Endometrium (tissue), 2 donors: ENCODE data around the gene DUSP7.

Experiments used
- FAIRE-seq: peaks from 2 replicates; lab custom pipeline; 2012; peaks lifted over from hg19 to GRCh38; lab: Jason Lieb, UNC
- donor health status: control.
- donor health status: control.

DUSP7 gene

DNA sequence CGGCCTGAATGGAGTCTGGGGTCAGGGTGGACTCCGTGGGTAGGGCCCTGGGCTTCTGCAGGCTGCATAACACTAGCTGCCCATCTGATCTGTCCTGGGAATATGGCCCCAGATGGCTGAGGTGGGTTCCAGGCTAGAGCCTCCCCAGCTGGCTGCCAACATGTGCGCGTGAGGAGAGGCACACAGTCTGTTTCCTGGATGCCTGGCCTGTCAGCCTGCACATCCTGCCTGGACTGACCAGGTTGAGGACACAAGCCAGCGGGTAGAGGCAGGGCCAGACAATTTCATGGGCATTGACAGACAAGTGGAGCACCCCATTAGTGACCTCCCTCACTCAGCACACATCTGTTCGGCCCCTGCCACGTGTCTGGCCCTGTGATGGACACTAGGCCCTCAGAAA, 30.9 kb downstream of the DUSP7 start:
- FAIRE-seq, result no peak

DNA sequence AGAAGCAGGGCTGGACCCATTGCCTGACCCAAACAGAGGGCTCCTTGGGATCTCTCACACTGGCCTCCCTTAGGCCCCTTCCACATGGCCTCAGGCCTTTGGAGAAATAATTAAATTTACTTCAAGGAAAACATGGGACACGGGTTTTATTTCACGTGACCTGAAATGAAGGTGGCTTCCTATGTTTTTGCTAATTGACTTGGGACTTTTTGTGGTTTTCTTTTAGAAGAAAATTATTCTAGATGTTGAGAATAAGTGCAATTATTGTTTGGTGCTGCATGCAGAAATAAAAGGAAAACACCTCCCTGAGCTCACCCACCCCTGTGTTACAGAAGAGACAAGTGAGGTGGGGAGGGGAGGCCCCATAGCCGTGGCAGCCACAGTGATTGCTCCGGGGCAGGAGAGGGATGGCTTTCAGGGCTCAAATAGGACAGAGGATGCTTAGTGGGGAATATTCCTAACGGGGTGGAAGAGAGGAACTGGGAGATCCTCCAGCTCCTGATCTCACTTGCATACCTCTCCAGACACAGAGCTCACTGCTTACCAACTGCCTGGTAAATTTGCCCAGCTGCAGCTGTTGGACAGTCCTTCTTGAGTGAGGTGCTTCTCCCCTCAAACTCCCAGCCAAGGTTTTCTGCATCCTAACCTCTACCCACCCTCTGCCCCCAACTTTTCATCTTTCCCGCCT, 31.5 kb downstream of the DUSP7 start:
- no peak for FAIRE-seq

DNA sequence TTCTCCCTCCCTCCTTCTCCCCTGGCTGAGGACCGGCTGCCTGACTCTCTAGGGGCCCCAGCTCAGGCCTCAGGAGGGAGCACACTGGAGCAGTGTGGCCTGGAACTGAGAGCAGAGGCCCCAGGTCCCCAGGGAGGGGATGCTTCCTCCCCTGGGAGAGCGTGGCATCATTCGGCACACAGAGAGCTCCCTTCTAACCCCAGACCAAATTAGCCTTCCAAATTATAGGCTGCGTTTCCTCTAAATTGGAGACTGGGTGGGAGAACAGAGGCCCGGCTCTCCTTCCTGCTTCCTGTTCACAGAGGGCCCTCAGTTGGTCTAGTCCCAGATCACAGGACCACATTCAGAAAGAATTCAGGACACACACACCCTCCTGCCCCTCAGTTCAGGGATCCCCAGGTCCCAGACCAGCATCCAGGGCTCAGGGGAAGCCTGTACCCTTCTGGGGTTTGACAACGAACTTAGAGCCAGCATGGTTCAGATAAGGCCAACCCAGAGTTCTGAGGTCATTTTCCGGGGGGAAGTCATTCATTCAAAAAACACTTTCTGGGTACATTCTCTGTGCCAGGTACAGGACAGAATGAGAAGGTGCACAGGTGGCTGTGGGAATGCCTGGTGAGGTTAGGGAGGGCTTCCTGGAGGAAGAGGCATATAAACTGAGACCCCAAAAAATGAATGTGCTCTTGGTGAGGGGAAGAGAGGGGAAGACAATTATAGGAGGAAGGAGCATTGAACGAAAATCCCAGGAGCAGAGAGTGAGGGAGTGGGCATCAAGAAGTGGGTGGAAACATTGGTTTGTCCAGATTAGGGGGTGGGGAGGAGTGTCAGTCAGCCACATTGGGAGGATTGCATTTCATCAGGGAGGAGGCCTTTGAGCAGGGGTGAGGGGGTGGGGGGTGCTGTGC, 32.3 kb downstream of the DUSP7 start:
- no peak for FAIRE-seq

DNA sequence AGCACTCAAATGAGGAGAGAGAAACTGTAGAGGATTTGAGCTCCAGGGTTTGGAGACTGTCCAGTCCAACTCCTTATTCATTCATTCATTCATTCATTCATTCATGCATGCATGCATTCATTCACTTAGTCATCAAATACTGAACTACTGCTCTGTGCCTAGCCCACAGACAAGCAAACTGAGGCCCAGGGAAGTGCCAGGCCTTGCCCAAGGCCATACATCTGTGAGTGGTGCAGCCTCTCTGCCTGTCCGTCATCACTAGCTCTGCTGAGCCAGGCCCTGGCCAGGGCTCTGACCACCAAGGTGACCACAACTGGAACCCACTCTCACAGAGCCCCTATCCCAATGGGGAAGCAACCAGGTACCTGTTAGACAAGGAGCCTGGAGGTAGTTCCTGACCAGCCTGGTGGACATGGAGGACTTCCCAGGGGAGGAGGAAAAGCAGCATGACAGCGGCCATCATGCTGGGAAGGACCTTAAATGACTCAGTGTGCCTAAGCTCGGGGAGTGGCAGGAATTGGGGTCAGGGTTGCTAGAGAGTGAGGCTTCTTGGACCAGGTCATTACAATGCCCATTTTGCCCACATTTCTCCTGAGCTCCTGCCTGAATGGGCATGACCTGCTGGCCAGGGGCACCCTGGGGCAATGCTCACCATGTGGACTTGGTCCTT, 33.1 kb downstream of the DUSP7 start:
- FAIRE-seq, result no peak

DNA sequence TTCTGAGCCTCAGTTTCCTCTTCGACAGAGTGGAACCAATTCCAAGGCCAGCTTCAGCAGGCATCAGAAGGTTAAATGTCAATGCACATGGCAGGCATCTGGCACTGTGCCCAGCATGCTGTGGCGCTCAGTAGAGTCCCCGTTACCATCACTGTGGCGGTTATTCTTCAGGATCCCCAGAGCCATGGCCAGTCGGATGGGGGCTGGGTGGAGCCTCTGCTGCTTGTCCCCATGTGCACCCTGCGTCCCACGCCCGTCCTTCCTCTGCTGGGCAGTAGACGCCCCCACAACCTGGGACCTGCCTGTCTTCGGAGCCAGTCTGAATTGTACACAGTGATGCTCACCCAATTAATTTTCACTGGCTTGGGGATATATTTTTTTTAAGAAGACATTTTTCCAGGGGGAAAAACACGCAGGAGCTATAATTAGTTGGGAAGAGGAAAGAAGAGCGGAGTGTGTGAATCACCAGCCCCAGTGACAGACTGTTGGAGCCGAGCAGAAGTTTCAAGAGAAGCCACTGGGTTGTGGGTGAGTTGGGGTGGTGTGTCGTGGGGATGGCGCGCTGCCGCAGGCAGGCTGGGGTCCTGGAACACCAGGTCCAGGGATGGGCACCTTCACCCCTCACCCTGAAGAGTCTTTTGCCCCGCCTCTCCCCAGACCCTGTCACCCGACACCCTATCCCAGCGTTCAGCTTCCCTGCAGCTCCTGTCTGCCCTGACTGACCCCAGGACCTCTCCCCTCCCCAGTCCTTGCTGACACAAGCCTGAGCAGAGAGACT, 33.9 kb downstream of the DUSP7 start:
- FAIRE-seq, result no peak

DNA sequence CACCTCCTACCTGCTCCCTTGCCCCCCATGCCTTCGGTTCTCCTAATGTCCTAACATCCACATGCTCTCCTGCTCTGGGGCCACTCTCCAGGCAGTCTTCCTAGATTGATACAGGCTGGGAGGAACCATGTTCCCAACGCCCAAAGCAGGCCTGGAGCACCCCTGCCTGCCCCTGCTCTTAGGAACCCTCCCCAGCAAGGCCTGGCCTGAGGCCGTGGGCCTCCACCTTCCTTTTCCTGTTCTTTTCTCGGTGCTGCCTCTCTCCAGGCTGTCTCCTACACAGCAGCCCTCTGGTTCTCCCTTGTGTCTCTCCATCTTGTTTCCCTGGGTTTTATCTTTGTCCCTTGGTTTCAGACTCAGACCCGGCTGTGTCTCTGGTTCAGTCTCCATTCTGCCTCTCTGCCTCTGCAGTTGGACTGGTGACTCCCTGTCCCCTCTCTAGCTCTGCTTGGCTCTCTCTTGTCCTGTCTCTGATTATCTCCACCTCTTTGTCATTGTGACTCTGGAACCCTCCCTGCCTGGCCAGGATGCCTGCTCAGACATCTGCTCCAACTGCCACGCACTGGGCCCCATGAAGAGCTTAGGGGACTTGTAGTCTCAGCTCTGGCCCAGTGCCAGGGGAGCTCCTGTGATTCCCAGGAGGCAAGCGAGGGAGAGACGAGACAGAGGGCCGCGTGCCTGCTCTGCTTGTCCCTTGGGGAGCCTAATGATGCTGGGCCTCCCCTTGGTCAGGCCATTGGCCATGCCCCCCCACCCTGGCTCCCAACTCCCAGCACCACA, 34.7 kb downstream of the DUSP7 start:
- no peak for FAIRE-seq

DNA sequence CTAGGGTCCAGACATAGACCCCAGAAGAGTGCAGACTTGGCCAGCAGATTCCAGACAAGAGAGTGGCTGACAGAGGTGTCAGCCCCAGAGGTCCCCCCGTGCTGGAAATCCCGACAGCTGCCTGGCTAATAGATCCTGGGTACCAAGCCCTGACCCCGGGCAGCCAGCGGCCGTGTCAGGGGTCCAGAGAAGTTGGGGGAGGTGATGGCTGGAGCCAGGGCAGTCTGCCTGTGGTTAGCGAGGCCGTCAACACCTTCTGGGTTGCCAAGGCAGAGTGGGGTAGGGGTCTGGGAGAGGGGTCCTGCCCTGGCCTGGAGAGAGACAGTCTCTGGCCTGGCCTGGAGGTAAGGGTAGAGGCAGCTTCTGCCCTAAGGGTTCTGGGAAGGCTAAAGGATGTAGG, 35.6 kb downstream of the DUSP7 start:
- no peak for FAIRE-seq

DNA sequence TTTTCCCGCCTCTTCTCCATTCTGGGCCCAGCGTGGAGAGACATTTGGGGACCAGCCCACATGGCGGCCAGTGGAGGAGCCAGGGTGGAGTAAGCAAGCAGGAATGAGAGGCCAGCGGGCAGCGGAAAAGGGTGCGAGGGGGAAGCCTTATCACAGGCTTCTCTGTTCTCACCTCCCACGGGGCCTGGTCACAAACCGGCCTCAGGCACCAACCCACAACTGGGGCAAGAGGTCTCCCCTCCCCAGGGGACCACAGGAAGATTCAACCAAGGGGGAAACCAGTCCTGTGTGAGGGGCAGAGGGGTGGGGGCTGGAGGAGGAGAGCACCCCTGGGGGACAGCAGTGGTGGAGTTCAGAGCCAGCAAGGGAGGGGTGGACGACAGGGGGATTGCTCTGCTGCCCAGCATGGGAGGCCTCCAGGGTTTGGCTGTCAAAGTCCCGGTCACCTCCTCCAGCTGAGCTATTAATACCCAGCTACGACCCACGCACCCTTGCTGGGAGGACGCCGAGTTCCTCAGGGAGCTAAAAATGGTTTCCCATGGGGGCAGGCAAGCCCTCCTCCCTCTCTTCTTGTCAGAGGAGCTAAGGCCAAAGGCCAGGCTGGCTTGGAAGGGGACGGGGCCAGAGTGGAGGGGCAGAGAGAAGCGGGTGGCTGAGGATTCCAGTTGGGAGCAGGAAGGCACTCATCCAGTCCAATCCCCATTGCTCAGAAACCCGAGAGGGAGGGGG, 36.9 kb downstream of the DUSP7 start:
- FAIRE-seq, result no peak

DNA sequence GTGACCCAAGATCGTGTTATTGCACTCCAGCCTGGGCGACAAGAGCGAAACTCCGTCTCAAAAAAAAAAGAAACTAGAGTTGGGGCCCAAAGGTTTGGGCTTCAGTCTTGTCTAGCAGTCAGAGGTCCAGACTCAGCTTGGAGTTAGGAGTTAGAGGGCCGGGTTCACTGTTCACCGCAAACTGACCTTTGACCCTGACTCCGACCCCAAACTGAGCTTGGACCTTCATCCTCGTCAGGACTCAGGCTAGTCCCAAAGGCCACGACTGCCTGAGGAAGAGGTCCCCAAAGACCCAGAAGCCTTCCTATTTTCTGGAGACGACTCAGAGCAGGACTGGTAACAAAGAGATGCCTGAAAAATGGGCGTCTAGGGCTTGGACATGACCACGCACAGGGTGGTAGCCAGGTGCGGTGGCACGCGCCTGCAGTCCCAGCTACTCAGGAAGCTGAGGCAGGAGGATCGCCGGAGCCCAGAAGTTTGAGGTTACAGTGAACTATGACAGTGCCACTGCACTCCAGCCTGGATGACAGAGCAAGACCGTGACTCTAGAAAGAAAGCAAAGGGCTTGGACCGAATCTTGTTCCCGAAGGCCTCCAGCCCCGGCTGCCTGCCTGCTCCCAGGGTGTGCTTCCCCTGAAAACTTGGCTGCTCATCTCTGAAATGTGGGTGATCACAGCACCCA, 37.9 kb downstream of the DUSP7 start:
- FAIRE-seq, result no peak

DNA sequence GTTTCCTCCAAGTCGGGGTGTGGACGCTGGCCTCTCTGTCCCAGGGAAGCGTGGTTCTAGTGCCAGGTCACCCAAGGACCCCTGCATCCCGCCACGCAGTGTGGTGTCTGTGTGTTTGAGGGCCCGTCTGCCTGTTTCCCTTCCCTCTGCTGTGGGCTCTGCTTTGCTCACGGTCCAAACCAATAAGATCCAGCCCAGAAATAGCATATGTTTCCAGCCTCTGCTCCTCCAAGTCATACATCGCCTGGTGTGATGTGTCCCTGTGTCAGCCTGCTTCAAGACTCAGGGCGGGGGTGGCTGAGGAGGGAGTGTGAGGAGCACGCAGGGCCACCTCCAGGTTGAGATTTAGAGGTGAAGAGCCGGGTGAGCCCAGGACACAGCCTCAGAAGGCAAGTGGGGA, 38.8 kb downstream of the DUSP7 start:
- FAIRE-seq, result no peak

DNA sequence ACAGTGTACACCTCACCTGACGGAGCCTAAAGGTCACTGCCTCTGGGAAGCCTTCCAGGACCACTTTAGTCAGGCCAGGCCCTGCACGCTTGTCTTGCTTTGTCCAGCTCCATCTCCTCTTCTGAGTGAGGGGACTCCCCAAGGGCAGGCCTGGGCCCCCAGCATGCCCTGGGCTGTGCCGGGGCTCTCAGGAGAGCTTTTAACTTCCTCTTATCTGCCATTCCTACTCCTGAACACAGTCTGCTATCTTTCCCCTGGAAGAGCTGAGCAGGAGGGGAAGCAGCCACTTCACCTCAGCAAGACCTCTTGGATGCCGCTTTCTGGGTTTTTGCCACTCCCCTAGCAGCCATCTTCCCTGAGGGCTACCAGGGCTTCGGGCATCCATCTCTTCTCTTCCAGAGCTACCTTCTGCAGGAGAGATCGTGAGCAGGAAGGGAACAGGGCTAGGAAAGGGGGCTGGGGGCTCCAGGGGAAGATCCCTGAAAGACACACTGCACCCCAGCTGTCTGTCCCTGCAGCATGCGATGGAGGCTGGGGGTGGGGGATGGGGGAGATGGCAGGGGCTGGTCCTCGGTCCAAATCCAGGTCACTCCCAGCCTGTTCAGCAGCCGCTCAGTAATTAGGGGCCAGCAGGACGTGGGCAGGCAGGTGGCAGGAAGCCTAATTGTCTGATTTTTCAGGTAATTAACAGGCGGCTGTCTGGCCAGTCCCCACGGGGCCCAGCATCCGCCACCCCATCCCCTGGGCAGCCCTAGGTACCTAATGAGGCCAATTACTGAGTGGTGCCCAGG, 40.7 kb downstream of the DUSP7 start:
- FAIRE-seq, result no peak

DNA sequence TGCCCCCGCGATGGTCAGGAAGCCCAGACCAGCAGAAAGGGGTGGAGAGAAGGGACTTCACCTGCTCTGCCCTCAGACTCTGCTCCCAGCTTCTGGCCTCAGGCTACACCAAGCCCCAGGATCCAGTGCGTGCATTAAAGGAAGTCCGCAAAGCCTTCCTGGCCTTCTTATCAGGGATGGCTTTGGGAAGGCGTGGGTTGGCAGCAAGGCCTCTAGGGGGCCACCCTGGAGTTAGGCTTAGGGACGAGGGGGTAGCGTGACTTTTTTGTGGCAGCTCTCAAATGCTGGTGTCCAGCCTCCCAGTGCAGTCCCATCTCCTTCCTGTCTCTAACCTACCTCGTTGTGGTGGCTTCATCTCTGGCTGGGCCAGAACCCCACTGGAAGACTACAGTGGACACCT, 41.8 kb downstream of the DUSP7 start:
- FAIRE-seq, result no peak

DNA sequence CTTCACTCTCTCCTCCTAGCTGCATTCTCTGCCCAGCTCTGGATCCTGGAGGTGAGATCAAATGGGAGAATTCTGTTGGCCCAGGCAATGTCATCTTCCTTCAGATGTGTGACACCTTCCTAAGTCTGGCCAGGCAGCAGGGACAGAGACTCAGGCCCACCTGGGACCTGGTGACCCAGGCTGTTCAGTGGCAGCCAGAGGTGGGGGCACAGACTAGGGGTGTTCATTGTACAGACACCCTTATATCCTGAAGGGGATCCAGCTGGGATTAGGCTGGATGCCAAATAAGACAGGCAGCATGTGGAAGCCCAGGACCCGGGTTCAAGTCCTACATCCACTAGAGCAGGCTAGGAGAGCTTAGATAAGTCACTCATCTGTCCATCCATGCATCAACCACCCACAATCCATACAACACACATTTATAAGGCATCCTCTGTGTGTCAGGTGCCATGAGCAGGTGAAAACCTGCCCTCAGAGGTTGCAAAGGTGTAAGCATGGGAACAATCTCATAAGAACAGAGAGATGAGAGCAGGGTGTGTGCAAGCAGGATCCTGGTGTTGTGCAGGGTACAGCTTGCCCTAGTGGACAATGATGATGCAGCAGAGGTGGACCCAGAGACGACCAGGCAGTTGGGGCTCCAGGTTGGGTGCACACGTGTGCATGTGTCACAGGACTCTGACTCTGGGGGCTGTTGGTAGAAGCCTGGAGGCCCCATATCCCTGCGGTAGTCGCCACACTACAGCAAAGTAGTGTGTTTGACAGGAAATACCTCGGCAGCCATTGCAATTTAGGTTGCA, 42.4 kb downstream of the DUSP7 start:
- FAIRE-seq, result no peak

DNA sequence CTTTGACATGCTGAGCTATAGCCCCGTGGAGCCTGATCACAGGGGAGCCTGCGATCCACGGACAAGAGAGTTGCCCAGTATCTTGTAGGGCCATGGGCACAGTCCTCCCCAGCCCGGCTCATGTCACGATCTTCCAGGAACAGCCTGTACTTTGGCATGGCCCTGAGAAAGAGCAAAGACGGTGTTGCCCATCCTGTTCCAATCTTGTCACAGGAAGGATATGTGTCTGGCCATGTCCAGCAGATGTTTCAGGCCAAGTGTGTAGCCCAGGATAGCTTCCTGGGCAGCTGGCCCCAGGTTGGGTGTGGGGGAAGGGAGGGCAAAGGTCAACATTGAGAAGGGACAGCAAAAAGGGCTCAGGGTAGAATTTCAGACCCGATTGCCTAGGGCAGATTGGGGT, 43.7 kb downstream of the DUSP7 start:
- FAIRE-seq, result no peak

DNA sequence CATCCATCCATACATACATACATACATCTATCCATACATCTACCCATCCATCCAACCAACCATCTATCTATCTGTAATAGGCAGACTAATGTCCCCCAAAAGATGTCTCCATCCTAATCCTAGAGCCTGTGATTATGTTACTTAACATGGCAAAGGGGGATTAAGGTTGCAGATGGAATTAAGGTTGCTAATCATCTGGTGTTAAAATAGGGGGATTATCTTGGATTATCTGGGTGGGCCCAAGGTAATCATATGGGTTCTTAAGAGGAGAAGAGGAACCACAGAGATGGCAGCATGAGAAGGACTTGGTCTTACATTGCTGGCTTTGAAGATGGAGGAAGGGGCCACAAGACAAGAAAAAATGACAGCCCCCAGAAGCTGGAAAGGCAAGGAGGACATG, 45.9 kb downstream of the DUSP7 start:
- FAIRE-seq, result no peak

DNA sequence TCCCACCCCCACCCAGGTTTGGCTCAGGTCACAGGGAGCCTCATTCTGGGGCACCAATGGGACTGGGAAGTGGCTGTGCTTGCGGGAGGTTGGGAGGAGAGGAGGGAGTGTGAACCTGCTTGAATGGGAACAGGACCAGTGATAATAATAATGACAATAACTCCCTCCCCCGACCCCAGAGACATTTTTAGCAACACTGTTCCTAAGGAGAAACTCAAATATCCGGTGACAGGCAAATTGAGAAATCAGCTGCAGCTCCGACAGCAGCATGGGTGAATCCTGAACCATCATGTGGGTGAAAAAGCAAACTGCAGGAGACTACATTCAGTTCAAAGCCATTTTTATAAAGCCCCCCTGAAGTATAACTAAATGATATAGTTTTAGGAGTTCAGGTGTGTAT, 49.1 kb downstream of the DUSP7 start:
- FAIRE-seq, result no peak

DNA sequence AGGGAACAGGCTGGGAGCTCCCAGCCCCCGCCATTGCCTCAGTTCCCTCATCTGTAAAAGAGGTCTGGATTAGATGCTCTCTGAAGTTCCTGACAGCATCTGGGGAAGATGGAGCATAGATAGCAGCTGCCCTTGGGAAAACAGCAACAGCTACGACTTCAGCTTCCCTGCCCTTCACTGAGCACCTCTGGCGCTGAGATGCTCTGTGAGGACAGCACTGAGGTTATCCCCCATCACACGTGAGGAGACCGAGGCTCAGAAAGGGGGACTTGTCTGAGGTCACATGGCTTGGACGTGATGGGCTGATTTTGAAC, 49.6 kb downstream of the DUSP7 start:
- no peak for FAIRE-seq

DNA sequence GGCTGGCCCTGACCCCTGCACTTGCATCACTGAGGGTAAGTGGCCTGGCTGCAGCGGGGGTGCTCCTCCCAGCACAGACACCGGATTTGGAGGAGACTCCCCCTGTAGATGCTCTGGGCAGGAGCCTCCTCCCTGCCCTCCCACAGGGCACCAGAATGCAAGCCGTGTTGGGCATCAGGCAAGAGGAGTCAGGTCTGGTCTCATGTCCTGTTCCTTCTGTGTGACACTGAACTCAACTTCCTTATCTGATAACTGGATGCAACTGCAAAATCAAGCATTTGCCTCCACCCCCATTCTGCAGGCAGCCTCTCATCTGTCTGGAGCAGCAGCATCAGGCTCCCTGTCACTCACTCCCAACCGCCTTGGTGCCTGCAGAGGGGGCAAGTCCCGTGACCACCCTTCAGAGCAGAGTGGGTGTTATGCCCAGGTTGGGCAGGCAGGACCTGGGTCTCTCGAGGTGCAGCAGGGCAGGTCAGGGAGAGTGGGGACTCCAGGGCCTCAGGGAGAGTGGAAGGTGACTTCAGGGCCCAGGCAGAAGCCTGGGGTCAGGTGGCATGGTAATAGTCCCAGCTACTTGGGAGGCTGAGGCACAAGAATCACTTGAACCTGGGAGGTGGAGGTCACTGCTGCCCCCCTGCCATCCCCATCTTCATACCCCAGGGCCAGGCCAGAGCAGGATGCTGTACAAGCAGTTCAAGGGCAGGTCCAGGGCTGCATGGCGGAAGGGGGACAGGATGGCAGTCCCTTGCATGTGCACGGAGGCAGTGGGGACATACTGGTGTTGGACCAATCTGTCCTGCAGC, 50.2 kb downstream of the DUSP7 start:
- no peak for FAIRE-seq
